GM23338 (cell line): ENCODE measurements around the gene B4GALNT4. TPM values are rescaled to one million over a fixed set of nuclear protein-coding genes. Genes with fewer than 3 reads are reported as not detected.

Source experiments
- ATAC-seq: fragments of 200-7000 bp; cut with Tn5 transposase; 3 replicates; pipeline ENCODE4 v1.9.1; 2020
- DNase-seq: peaks from one replicate; pipeline ENCODE4 v3.0.0-alpha.2; 2015; ENCODE audit warnings: low spot score
- H2AFZ ChIP-seq: fragments of 200-600 bp; sonication (generic); 2 replicates; pipeline ENCODE4 v1.8.0; 2016; ENCODE audit warnings: antibody characterized with exemption, mild to moderate bottlenecking, moderate library complexity
- H3F3A ChIP-seq: fragments of 200-600 bp; sonication (generic); replicated peaks from 2 replicates; pipeline ENCODE4 v1.8.0; 2017; ENCODE audit warnings: antibody characterized with exemption, mixed run types, low read depth
- H3K27ac ChIP-seq: fragments of 200-600 bp; sonication (generic); 2 replicates; pipeline ENCODE4 v1.6.1; 2016; ENCODE audit warnings: low read depth
- H3K27me3 ChIP-seq: fragments of 200-600 bp; sonication (generic); 2 replicates; pipeline ENCODE4 v1.8.0; 2016; ENCODE audit warnings: mild to moderate bottlenecking, mixed run types, moderate library complexity; ENCODE audit not compliant: insufficient read depth
- H3K36me3 ChIP-seq: fragments of 200-600 bp; sonication (generic); 2 replicates; pipeline ENCODE4 v1.8.0; 2016; ENCODE audit warnings: mild to moderate bottlenecking; ENCODE audit not compliant: insufficient read depth
- H3K4me1 ChIP-seq: fragments of 200-600 bp; sonication (generic); 2 replicates; pipeline ENCODE4 v1.8.0; 2016; ENCODE audit warnings: mild to moderate bottlenecking, moderate library complexity; ENCODE audit not compliant: insufficient read depth
- H3K4me2 ChIP-seq: fragments of 200-600 bp; sonication (generic); 2 replicates; pipeline ENCODE4 v1.7.1; 2017; ENCODE audit warnings: mixed run types
- H3K4me3 ChIP-seq: fragments of 200-600 bp; sonication (generic); 2 replicates; pipeline ENCODE4 v1.6.1; 2016; ENCODE audit warnings: mixed run types
- H3K79me2 ChIP-seq: fragments of 200-600 bp; sonication (generic); replicated peaks from 2 replicates; pipeline ENCODE4 v1.8.0; 2017; ENCODE audit warnings: mild to moderate bottlenecking; ENCODE audit not compliant: insufficient read depth
- H3K9me2 ChIP-seq: fragments of 200-600 bp; sonication (generic); 2 replicates; pipeline ENCODE4 v1.8.0; 2017; ENCODE audit not compliant: insufficient read depth
- H4K20me1 ChIP-seq: fragments of 200-600 bp; sonication (generic); replicated peaks from 2 replicates; pipeline ENCODE4 v1.8.0; 2017; ENCODE audit warnings: mild to moderate bottlenecking; ENCODE audit not compliant: insufficient read depth
- H3K27ac Mint-ChIP-seq: 2 replicates; pipeline ENCODE4 v1.8.0; 2020; ENCODE audit warnings: inconsistent platforms, mild to moderate bottlenecking, moderate library complexity, mixed read lengths
- H3K27me3 Mint-ChIP-seq: 3 replicates; pipeline ENCODE4 v1.8.0; 2022; ENCODE audit warnings: low read depth, mild to moderate bottlenecking, moderate library complexity, mixed read lengths, inconsistent platforms; ENCODE audit not compliant: insufficient read depth, poor library complexity
- H3K36me3 Mint-ChIP-seq: 3 replicates; pipeline ENCODE4 v1.8.0; 2021; ENCODE audit warnings: low read depth, mild to moderate bottlenecking, inconsistent platforms, moderate library complexity, mixed read lengths
- H3K4me1 Mint-ChIP-seq: 3 replicates; pipeline ENCODE4 v1.8.0; 2020; ENCODE audit warnings: mild to moderate bottlenecking, inconsistent platforms, mixed read lengths
- H3K4me3 Mint-ChIP-seq: 3 replicates; pipeline ENCODE4 v1.8.0; 2021; ENCODE audit warnings: moderate library complexity, mild to moderate bottlenecking, inconsistent platforms, mixed read lengths
- H3K9me3 Mint-ChIP-seq: 3 replicates; pipeline ENCODE4 v1.8.0; 2020; ENCODE audit warnings: moderate library complexity, mild to moderate bottlenecking, inconsistent platforms, mixed read lengths
- CREB1 ChIP-seq: fragments of 250-450 bp; sonication (Bioruptor Pico); IDR thresholded peaks from 2 replicates; pipeline ENCODE4 v1.5.0; 2020; ENCODE audit warnings: low read depth, mild to moderate bottlenecking, moderate library complexity
- ETS1 ChIP-seq: IDR thresholded peaks from 2 replicates; pipeline ENCODE4 v1.6.1; 2016; ENCODE audit warnings: antibody characterized with exemption
- EZH2 ChIP-seq: fragments of 200-600 bp; sonication (generic); IDR thresholded peaks from one replicate; pipeline ENCODE4 v1.8.0; 2017; ENCODE audit warnings: antibody characterized with exemption, mild to moderate bottlenecking, low read depth; ENCODE audit not compliant: unreplicated experiment
- EZH2phosphoT487 ChIP-seq: fragments of 200-600 bp; sonication (generic); IDR thresholded peaks from one replicate; pipeline ENCODE4 v1.8.1; 2018; ENCODE audit warnings: antibody characterized with exemption; ENCODE audit not compliant: unreplicated experiment
- JUNB ChIP-seq: IDR thresholded peaks from one replicate; pipeline ENCODE4 v1.6.1; 2016; ENCODE audit warnings: antibody characterized with exemption; ENCODE audit not compliant: unreplicated experiment
- NANOG ChIP-seq: IDR thresholded peaks from 2 replicates; pipeline ENCODE4 v1.6.1; 2016; ENCODE audit warnings: antibody characterized with exemption, borderline replicate concordance
- POLR2AphosphoS5 ChIP-seq: IDR thresholded peaks from 2 replicates; pipeline ENCODE4 v1.6.1; 2016; ENCODE audit warnings: antibody characterized with exemption, low read depth
- STAT1 ChIP-seq: IDR thresholded peaks from one replicate; pipeline ENCODE4 v1.6.1; 2016; ENCODE audit warnings: antibody characterized with exemption; ENCODE audit not compliant: unreplicated experiment
- ZNF114 ChIP-seq: fragments of 250-450 bp; sonication (Bioruptor Pico); IDR thresholded peaks from 2 replicates; pipeline ENCODE4 v1.5.0; 2020; ENCODE audit warnings: mild to moderate bottlenecking, moderate library complexity
- ZNF331 ChIP-seq: fragments of 250-450 bp; sonication (Bioruptor Pico); IDR thresholded peaks from 2 replicates; pipeline ENCODE4 v1.5.0; 2020; ENCODE audit warnings: low read depth, mild to moderate bottlenecking, moderate library complexity
- ZNF462 ChIP-seq: fragments of 250-450 bp; sonication (Bioruptor Pico); IDR thresholded peaks from 2 replicates; pipeline ENCODE4 v1.5.0; 2020; ENCODE audit warnings: mild to moderate bottlenecking, moderate library complexity
- polyA plus RNA-seq: library from polyadenylated mRNA; unstranded; fragments of >200 nt; fragmentation: Nextera tagmentation; extraction: Ambion mirVana; gene quantifications from 2 replicates; pipeline ENCODE4 v1.2.1, GENCODE V29; 2016
- total RNA-seq: library from RNA; depleted of rRNA; stranded (reverse); fragments of >200 nt; shearing (Covaris generic); gene quantifications from 2 replicates; pipeline ENCODE4 v1.2.3, GENCODE V29; 2014
- TF ChIP-seq, protein P1 (sequence below): IDR thresholded peaks from one replicate; pipeline ENCODE4 v1.6.1; 2018; ENCODE audit warnings: antibody characterized with exemption; ENCODE audit not compliant: unreplicated experiment
- TF ChIP-seq, protein P2 (sequence below), 2 experiments: fragments of 200-600 bp in 1 of 2; sonication (generic) in 1 of 2; conservative IDR thresholded peaks; 2 replicates each; pipeline versions ENCODE4 v1.5.1 to v1.6.1; 2016 to 2017; ENCODE audit warnings: antibody characterized with exemption in 2 of 2, low read depth in 2 of 2, mild to moderate bottlenecking in 2 of 2, moderate library complexity in 1 of 2

Gene B4GALNT4
- total and polyA plus RNA-seq, 2 experiments from 2014 or later, result 49.9 to 92.6 TPM

- DNase-seq (no peak), ATAC-seq (no peak)
- H4K20me1 ChIP-seq, result no peaks in the 10 kb centered on the region
- Mint-ChIP-seq H3K4me1 (peaks cover 28% of the 10 kb centered on the region), H3K27me3 (peaks cover 20% of the 10 kb centered on the region), H3K9me3 (peaks cover 4% of the 10 kb centered on the region; the same call in 1 of the 3 replicates), H3K27ac (no peak overlapping the region), H3K4me3 (no peak overlapping the region), H3K36me3 (0 out of 3 replicates have a peak, but pooled peaks cover 5% of the 10 kb centered on the region)
- H3K27me3 ChIP-seq, result no peaks in the 10 kb centered on the region
- no peak overlapping the region for H3K27ac ChIP-seq
- peaks cover 19% of the 10 kb centered on the region for H3F3A ChIP-seq
- H3K36me3 ChIP-seq, result no peaks in the 10 kb centered on the region
- H3K4me2 ChIP-seq, result no peak overlapping the region
- peaks cover 26% of the 10 kb centered on the region for H3K4me1 ChIP-seq
- TF ChIP-seq ZNF331 (CRISPR knock-in tag) (no peak), JUNB (no peak), CREB1 (CRISPR knock-in tag) (no peak), NANOG (no peak), POLR2AphosphoS5 (no peak), EZH2 (no peak), ZNF114 (CRISPR knock-in tag) (no peak), ETS1 (no peak), ZNF462 (CRISPR knock-in tag) (no peak), STAT1 (no peak), EZH2phosphoT487 (no peak)
- TF ChIP-seq, protein P1, sequence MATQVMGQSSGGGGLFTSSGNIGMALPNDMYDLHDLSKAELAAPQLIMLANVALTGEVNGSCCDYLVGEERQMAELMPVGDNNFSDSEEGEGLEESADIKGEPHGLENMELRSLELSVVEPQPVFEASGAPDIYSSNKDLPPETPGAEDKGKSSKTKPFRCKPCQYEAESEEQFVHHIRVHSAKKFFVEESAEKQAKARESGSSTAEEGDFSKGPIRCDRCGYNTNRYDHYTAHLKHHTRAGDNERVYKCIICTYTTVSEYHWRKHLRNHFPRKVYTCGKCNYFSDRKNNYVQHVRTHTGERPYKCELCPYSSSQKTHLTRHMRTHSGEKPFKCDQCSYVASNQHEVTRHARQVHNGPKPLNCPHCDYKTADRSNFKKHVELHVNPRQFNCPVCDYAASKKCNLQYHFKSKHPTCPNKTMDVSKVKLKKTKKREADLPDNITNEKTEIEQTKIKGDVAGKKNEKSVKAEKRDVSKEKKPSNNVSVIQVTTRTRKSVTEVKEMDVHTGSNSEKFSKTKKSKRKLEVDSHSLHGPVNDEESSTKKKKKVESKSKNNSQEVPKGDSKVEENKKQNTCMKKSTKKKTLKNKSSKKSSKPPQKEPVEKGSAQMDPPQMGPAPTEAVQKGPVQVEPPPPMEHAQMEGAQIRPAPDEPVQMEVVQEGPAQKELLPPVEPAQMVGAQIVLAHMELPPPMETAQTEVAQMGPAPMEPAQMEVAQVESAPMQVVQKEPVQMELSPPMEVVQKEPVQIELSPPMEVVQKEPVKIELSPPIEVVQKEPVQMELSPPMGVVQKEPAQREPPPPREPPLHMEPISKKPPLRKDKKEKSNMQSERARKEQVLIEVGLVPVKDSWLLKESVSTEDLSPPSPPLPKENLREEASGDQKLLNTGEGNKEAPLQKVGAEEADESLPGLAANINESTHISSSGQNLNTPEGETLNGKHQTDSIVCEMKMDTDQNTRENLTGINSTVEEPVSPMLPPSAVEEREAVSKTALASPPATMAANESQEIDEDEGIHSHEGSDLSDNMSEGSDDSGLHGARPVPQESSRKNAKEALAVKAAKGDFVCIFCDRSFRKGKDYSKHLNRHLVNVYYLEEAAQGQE, result no peak
- TF ChIP-seq, protein P2, sequence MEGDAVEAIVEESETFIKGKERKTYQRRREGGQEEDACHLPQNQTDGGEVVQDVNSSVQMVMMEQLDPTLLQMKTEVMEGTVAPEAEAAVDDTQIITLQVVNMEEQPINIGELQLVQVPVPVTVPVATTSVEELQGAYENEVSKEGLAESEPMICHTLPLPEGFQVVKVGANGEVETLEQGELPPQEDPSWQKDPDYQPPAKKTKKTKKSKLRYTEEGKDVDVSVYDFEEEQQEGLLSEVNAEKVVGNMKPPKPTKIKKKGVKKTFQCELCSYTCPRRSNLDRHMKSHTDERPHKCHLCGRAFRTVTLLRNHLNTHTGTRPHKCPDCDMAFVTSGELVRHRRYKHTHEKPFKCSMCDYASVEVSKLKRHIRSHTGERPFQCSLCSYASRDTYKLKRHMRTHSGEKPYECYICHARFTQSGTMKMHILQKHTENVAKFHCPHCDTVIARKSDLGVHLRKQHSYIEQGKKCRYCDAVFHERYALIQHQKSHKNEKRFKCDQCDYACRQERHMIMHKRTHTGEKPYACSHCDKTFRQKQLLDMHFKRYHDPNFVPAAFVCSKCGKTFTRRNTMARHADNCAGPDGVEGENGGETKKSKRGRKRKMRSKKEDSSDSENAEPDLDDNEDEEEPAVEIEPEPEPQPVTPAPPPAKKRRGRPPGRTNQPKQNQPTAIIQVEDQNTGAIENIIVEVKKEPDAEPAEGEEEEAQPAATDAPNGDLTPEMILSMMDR (conservative IDR thresholded peaks at IDR 0.05; ENCODE audit: low read depth in 2 of 2), result no peak
- no peak overlapping the region for H2AFZ ChIP-seq
- H3K4me3 ChIP-seq, result no peak overlapping the region
- H3K79me2 ChIP-seq, result no peaks in the 10 kb centered on the region
- no peaks in the 10 kb centered on the region for H3K9me2 ChIP-seq
These were observed 17.9 kb upstream of the B4GALNT4 start for GRCh38 chr11:351411-351810.
